A673 (cell line): ENCODE results near the gene LCP2. TPM values are rescaled to one million over a fixed set of nuclear protein-coding genes. Genes with fewer than 3 reads are reported as not detected.

Experiments used
- BruUV-seq: library from RNA; stranded (reverse); fragments of 400-500 nt; replicated peaks from 2 replicates; lab custom pipeline; 2021; lab: Mats Ljungman, UMichigan
- CTCF ChIA-PET: fragments of 300-600 bp; sonication (Branson Sonifier 250); formaldehyde crosslinking; loops from one replicate; lab custom pipeline; 2022; ENCODE audit warnings: antibody characterized with exemption; lab: Charles Lee
- POLR2A ChIA-PET: fragments of 300-600 bp; sonication (Branson Sonifier 250); formaldehyde crosslinking; loops from one replicate; lab custom pipeline; 2022; ENCODE audit warnings: antibody characterized with exemption; ENCODE audit not compliant: low non-redundant PET; lab: Charles Lee
- DNase-seq: peaks from one replicate; pipeline ENCODE4 v3.0.0-alpha.2; 2015; ENCODE audit warnings: low spot score
- H3K27ac ChIP-seq: fragments of 200-600 bp; sonication (generic); 2 replicates; pipeline ENCODE4 v1.5.1; 2016; ENCODE audit warnings: mixed run types, low read depth, mild to moderate bottlenecking, mixed read lengths, antibody characterized with exemption, low read length; ENCODE audit not compliant: poor library complexity, severe bottlenecking
- H3K27me3 ChIP-seq: fragments of 200-600 bp; sonication (generic); replicated peaks from 2 replicates; pipeline ENCODE4 v1.6.1; 2017; ENCODE audit warnings: mixed run types, low read depth, mild to moderate bottlenecking, mixed read lengths, antibody characterized with exemption, low read length; ENCODE audit not compliant: insufficient read depth, poor library complexity
- H3K36me3 ChIP-seq: fragments of 200-600 bp; sonication (generic); 2 replicates; pipeline ENCODE4 v1.6.1; 2016; ENCODE audit warnings: mixed run types, mild to moderate bottlenecking, mixed read lengths, antibody characterized with exemption, low read length; ENCODE audit not compliant: insufficient read depth, poor library complexity, severe bottlenecking
- H3K4me1 ChIP-seq: fragments of 200-600 bp; sonication (generic); 2 replicates; pipeline ENCODE4 v1.6.1; 2017; ENCODE audit warnings: mixed run types, mild to moderate bottlenecking, mixed read lengths, antibody characterized with exemption, low read length; ENCODE audit not compliant: insufficient read depth, poor library complexity, severe bottlenecking
- H3K4me3 ChIP-seq: fragments of 200-600 bp; sonication (generic); 2 replicates; pipeline ENCODE4 v1.5.1; 2016; ENCODE audit warnings: low read depth, mixed run types, mild to moderate bottlenecking, mixed read lengths, low read length; ENCODE audit not compliant: poor library complexity, severe bottlenecking
- H3K9me3 ChIP-seq: fragments of 200-600 bp; sonication (generic); 2 replicates; pipeline ENCODE4 v1.6.1; 2016; ENCODE audit warnings: mixed run types, low read depth, mild to moderate bottlenecking, mixed read lengths, antibody characterized with exemption, low read length; ENCODE audit not compliant: poor library complexity, severe bottlenecking
- EZH2 ChIP-seq: fragments of 200-600 bp; sonication (generic); IDR thresholded peaks from 2 replicates; pipeline ENCODE4 v1.6.1; 2017; ENCODE audit warnings: borderline replicate concordance, low read depth, mild to moderate bottlenecking, mixed read lengths, antibody characterized with exemption, low read length; ENCODE audit not compliant: poor library complexity, severe bottlenecking
- intact Hi-C: fragments of 100-400 bp; cut with micrococcal nuclease; formaldehyde crosslinking; loops from one replicate; pipeline ENCODE4 v1.10.0; 2022; ENCODE audit not compliant: unreplicated experiment
- total RNA-seq: library from RNA; stranded (reverse); gene quantifications from 2 replicates; pipeline ENCODE4 v1.2.3, GENCODE V29; 2021
- TF ChIP-seq, protein P1 (sequence below): fragments of 300-800, 200-600 bp; sonication (generic); conservative IDR thresholded peaks from 2 replicates; pipeline ENCODE4 v1.5.1; 2017; ENCODE audit warnings: low read depth, mild to moderate bottlenecking, antibody characterized with exemption, low read length, moderate library complexity, mixed read lengths

LCP2 gene
- total RNA-seq, 1 experiment from 2014 or later, result not detected

DNA sequence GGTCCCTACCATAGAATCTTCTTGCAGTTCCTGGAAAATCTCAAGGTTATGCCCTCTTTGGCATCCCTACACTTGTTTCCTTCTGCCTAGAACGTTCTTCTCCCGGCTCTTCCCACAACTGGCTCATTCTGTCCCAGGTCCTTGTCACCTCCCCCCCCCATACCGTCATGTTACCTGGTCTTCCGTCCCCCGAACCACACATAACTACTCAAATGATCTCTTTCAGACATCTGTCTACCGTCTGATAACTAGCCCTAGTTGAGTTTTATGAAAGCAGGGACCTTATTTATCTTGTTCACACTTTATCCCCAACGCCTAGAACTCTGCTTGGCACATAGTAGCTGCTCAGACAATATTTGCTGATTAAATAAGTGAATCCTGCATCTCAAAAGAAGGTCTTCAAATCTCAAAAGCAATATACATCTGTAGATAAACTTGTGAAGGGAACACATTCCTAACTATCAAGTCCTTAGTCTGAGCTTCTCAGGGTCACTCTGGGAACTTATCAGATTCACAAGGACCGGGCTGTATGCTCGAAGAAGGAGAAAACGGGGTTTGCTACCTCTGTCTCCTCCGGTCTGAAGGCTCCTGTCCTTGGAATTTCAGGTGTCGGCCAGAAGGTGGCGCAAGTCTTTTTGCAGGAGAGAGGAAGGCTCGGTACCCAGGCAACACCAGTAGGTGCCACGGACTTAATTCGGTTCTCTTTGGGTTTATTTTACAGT, 30.0 kb downstream of the LCP2 start:
- Histone ChIP-seq H3K4me1 (no peaks in the 10 kb centered on the region), H3K27ac (no peak overlapping the region), H3K36me3 (no peaks in the 10 kb centered on the region), H3K4me3 (no peak overlapping the region), H3K27me3 (peaks cover 7% of the 10 kb centered on the region), H3K9me3 (no peaks in the 10 kb centered on the region)
- POLR2A ChIA-PET, result no interaction called here
- intact Hi-C loops, result loop anchor here (5.0 kb wide), 1 partner anchor 365 kb away; no protein-coding TSS in a partner anchor
- CTCF ChIA-PET, result interaction anchor here (0.9 kb wide), 1 partner anchor 153 kb away, joined by 3 read pairs; no protein-coding TSS in a partner anchor
- TF ChIP-seq EZH2, result no peak
- TF ChIP-seq, protein P1, sequence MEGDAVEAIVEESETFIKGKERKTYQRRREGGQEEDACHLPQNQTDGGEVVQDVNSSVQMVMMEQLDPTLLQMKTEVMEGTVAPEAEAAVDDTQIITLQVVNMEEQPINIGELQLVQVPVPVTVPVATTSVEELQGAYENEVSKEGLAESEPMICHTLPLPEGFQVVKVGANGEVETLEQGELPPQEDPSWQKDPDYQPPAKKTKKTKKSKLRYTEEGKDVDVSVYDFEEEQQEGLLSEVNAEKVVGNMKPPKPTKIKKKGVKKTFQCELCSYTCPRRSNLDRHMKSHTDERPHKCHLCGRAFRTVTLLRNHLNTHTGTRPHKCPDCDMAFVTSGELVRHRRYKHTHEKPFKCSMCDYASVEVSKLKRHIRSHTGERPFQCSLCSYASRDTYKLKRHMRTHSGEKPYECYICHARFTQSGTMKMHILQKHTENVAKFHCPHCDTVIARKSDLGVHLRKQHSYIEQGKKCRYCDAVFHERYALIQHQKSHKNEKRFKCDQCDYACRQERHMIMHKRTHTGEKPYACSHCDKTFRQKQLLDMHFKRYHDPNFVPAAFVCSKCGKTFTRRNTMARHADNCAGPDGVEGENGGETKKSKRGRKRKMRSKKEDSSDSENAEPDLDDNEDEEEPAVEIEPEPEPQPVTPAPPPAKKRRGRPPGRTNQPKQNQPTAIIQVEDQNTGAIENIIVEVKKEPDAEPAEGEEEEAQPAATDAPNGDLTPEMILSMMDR, result peak; percentile 85
- BruUV-seq, result no TSS peak
- DNase-seq, result peak; percentile 80

DNA sequence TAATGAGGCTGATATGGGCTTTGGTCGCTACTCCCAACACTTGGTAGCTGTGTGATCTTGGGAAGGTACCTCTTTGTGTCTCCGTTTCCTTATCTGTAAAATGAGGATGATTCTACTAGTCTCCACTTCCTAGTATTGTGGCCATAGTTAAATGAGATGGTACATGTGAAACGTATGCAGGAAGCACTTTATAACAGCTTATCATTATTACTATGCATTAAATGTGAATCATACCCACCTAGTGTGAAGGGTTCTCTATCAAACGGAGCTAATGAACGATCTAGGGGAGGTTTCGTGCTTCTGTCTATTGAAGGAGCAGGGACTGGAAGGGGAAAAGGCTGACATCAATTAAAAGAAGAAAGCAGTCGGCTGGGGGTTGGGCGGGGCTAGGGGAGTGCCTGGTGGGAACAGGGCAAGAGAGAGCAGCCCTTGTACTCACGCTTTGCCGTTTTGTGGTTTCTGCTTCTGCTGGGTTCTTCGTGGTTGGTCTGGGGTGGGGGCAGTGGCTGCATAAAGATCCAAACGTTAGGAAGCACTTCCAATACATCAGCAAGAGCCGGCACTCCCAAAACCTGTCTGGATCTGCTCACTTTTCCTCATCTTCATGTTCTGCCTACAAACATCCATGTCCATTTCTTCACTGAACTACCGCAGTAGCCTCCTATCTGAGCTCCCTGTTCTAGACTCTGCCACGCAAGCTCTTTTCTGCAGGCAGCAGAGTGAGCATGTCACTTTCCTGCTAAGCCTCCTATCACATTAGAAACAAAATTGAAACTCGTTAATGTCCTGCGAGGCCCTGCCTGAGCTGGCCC, 30.8 kb downstream of the LCP2 start:
- no TSS peak for BruUV-seq
- Histone ChIP-seq H3K4me3 (no peak overlapping the region), H3K27ac (no peak overlapping the region), H3K36me3 (no peaks in the 10 kb centered on the region), H3K27me3 (peaks cover 7% of the 10 kb centered on the region), H3K4me1 (no peaks in the 10 kb centered on the region), H3K9me3 (no peaks in the 10 kb centered on the region)
- TF ChIP-seq, protein P1, result no peak
- no peak for TF ChIP-seq EZH2
- CTCF ChIA-PET, result interaction anchor here (0.9 kb wide), 1 partner anchor 154 kb away, joined by 3 read pairs; no protein-coding TSS in a partner anchor
- POLR2A ChIA-PET, result no interaction called here
- intact Hi-C loops, result loop anchor here (5.0 kb wide), 1 partner anchor 366 kb away; no protein-coding TSS in a partner anchor
- peak; percentile 10 for DNase-seq

DNA sequence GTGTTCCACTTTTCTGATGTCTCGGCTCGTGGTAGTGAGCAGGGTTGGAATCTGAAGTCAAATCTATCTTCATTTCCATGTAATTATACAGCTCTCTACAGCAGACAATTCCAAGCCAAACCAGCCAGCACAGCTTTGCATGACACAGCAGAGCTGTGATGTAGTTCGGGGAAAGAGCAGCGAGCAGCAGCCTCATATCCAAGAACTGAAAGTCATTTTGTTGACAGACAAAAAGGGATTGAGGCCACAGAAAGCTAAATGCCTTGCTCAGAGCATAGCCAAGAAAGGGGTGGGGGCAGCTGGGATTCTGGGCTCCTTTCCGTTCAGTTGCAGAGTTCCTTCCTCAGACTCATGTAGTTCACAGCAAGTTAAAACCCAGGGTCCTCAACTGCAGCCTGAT, 32.1 kb downstream of the LCP2 start:
- no peaks in the 10 kb centered on the region for H3K9me3 ChIP-seq
- no peak overlapping the region for H3K4me3 ChIP-seq
- intact Hi-C loops, result loop anchor here (5.0 kb wide), 1 partner anchor 367 kb away; no protein-coding TSS in a partner anchor
- ChIA-PET POLR2A (no interaction called here), CTCF (no interaction called here)
- no peak for TF ChIP-seq EZH2
- TF ChIP-seq, protein P1, result no peak
- no peaks in the 10 kb centered on the region for H3K4me1 ChIP-seq
- no peaks in the 10 kb centered on the region for H3K36me3 ChIP-seq
- peak; percentile 13 for DNase-seq
- H3K27ac ChIP-seq, result no peak overlapping the region
- no TSS peak for BruUV-seq
- peaks cover 7% of the 10 kb centered on the region for H3K27me3 ChIP-seq
